GM10266 (cell line): ENCODE measurements around the gene CBLN2.

Experiments used
- DNase-seq: peaks from one replicate; pipeline ENCODE4 v3.0.0; 2012; ENCODE audit errors: extremely low spot score
- CTCF ChIP-seq: IDR thresholded peaks from 2 replicates; pipeline ENCODE4 v1.5.1; 2012; ENCODE audit warnings: mild to moderate bottlenecking, low read depth; ENCODE audit not compliant: control insufficient read depth, insufficient read depth; ENCODE audit errors: missing control alignments

The CBLN2 gene

DNA sequence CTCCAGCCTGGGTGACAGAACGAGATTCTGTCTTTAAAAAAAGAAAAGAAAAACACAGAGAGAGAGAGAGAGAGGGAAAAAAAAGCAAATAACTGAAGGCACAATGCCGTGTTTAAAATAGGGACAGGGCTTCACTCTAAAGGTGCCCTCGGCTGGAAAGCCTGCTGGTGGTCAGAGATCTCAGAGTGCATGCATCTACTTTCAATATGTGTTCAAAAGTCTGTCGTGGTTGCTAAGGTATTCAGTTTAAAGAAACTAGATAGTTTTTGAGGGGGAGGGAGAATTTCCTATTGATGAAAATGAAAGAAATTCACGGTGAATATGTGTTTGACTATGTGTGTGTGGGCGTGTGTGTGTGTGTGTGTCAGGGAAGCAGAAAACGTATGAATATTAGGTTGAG, 11.0 kb upstream of the CBLN2 start:
- TF ChIP-seq CTCF, result no peak

DNA sequence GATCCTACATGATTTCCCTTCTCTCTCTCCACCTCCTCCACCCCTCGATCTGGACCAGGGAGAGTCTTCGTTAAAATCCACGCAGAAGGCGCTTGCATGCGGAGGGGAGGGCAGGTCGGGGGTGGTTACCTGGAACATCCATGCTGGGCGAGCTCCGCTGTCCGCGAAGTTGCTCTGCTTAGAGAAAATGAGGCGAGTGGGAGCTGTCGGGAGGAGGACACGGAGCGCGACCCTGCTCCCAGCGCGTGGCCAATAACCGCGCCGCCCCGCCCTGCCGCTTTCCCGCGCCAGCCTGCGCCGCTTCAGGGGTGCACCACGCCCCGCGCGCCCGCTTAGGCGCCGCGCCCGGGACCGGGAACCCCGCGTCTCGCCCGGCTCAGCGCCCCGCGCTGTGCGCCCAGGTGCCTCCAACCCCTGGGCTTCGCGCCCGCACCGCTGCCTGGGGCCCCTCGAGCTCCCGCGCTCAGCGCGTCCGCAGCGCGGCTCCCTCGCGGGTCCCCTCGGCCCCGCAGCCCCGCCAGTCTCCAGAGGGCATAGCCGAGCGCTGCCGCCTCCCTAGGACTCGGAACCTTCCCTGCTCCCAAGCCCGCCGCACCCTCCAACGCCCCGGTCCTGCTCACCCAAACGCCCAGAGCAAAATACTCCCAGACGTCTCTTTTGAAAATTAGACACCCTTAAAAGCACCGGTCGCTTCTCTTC, 636 bp downstream of the CBLN2 start:
- no peak for DNase-seq
- no peak for TF ChIP-seq CTCF

More for the DNA sequence above, 11.0 kb upstream of the CBLN2 start:
- DNase-seq, result no peak

GRCh38 chr18:72542984-72543356, 1.2 kb downstream of the CBLN2 start:
- DNase-seq, result peak; percentile 48
- TF ChIP-seq CTCF, result no peak

- TF ChIP-seq CTCF, result no peak
- no peak for DNase-seq
These were observed 1.8 kb downstream of the CBLN2 start for GRCh38 chr18:72542342-72542741.

- no peak for DNase-seq
- no peak for TF ChIP-seq CTCF
These were observed 2.2 kb downstream of the CBLN2 start for GRCh38 chr18:72541871-72542332.

DNA sequence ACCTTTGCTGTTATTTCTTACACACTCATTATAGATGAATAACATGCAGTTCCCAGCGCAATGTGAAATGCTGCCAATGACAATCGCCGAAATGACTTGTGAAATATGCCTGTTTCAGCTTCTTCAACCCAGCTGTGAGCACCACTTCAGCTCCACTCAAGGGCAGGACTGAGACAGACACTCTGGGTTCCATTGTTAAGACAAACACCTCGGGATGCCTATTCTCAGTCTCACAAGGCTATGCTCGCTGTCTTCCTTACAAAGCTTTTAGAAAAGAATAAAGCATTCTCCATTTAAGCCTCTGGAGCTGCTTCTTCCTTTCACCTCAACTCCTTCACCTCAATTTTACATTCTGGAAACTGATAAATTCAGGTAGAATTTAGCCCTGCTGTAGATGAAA, 4.2 kb downstream of the CBLN2 start:
- no peak for DNase-seq
- TF ChIP-seq CTCF, result no peak

GRCh38 chr18:72530622-72531021, 13.5 kb downstream of the CBLN2 start:
- TF ChIP-seq CTCF, result no peak
- no peak for DNase-seq
